GM18861 (cell line): ENCODE measurements around the gene MAPK1IP1L.
A peak's percentile ranks its signal among the peaks of the same experiment; 100 is the strongest.
"Not testable (repeated sequence)": the region's sequence is repeated elsewhere in the genome, so short reads cannot be mapped to it uniquely, and the experiment has no call there.

Experiments used
- ATAC-seq: cut with Tn5 transposase; IDR thresholded peaks from one replicate; pipeline ENCODE4 v1.9.1; 2021; ENCODE audit not compliant: unreplicated experiment

The MAPK1IP1L gene

DNA sequence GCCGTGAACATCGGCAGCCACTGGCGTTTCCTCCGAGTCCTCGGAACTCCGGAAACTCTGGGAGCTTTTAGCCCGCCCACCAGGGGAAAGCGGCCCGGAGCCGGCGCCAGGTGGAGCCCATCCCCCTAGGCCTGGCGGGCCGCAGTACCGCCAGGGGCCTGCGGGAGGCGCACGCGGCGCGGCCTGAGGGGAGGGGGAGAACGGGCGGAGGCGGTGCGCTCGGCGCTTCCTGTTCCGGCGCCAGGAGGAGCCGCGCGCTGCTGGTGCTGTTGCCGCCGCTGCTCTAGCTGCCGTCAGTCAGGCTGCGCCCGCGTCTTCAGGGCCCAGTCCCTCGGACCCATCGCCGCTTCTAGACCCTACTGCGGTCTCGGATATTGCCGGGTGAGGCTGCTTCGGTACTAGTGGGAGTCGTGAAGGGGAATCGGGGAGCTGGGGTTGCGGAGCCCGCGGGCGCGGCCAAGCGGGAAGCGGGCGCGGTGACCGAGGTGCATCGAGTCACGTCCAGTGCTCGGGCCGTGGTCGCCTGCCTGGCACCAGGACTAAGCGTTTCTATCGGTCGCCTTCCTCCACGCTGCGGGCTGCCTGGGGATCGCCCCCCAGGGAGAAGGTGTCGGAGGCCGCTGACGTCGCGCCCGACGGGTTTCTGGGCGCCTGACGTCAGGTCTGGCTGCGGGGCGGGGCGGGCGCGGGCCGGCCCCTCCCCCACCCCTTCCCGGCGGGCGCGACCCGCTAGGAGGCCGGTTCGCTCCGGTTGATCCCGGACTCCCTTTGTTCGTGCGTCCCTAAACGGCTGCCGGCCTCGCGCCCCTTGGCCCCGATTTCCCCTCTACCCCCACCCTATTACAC is at the start of gene MAPK1IP1L:
MAPK1IP1L (plus strand) TSS at position 225 of the 846 bp plus-strand sequence. CDS start 10,037 bp downstream, outside the sequence.
- peak; percentile 81 for ATAC-seq

DNA sequence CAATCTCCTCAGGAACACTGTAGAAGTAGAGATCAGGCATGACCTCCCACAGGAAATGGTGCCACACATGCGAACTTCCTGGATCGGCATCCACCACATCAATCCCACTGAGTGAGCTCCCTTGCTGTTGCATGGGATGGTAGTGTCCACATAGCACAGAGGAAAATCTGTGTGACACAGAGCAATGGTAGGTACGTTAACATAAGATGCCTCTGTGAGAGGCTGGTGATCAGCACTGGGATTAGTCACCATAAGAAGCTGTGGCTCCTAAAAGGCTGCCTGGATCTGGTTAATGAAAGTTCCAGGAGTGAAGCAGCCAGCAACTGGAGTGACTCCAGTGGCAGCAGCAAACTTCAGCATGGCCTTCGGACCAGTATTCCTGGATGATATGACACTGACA is 46.4 kb upstream of the MAPK1IP1L start:
- no peak for ATAC-seq

DNA sequence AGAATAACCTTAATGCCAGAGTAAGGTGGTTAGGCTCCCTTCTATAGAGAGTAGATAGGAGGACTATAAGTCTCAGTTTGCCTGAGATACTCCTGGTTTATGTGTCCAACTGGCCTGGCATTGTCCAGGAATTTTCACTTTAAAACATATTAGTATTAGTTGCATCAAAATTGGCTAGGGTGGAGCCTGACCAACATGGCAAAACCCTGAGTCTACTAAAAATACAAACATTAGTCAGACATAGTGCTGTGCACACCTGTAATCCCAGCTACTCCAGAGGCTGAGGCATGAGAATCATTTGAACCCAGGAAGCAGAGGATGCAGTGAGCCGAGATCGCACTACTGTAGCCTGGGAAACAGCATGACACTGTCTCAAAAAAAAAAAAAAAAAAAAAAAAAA is 36.4 kb upstream of the MAPK1IP1L start:
- no peak for ATAC-seq

DNA sequence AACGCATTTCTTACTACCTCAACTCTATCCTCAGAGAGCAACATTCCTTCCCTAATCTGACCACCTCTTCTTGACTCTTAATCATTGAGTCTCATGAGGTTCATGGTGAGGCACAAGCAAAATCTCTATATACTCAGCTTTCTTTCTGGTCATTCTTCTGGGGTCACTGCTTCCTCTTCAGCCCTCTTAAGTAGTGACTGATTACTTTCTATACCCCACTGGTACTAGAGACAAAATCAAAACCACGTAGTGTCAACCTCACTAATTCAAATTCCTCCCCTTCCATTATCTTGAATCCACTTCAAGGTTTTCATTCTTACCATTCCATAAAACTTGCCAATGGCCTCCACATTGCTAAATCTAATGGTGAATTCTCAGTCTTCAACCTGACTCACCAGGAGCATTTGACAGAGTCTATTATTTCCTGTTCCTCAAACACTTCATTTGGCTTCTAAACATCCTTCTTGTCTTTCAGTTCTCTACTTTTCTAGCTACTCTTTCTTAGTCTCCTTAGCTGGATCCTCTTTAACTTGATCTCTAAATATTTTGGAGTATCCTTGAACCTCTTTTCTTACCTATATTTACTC is 31.4 kb upstream of the MAPK1IP1L start:
- no peak for ATAC-seq

DNA sequence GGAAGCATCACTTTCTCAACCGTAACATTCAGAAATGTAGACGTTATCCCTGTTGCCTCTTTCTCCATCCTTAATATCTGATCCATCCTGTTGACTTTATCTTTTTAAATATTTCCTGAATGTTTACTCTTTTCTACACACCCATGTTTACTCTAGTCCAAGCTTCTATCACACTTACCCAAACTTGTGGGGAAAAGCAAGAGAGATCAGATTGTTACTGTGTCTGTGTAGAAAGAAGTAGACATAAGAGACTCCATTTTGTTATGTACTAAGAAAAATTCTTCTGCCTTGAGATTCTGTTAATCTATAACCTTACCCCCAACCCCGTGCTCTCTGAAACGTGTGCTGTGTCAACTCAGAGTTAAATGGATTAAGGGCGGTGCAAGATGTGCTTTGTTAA is 27.1 kb upstream of the MAPK1IP1L start:
- ATAC-seq: not testable (repeated sequence)

DNA sequence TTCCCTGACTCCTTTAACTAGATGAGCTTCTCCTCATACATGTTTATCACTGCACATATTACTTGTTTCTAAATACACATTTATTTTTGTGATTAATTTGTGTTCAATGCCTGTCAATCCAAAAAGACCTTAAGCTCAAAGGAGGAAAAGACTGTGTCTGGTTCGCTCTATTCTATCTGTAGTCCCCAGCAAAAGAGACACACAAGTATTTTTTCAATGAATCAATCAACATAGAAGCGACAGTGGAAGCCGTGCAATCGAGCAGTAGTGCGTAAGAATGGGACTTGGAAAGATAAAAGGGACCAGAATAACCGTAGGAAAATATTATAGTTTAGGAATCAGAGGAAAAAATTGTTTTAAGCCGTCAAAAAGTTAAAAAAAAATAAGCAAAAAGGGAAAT is 25.5 kb upstream of the MAPK1IP1L start:
- ATAC-seq: no peak

DNA sequence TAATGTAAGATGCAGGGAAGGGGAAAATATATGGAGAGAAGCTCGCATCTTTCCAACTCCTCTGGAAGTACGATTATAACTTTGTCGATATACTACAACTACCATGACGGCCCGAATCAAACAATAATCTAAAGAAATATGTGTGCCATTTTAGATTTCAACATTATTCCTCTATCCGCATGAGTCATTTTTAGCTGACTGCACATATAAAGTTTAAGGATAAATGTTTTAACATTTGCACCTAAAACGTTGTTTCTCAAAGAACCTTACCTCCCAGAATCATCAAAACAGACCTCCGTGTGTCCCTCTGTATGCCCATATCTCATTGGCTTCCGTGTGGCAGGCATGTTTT is 25.0 kb upstream of the MAPK1IP1L start:
- no peak for ATAC-seq

DNA sequence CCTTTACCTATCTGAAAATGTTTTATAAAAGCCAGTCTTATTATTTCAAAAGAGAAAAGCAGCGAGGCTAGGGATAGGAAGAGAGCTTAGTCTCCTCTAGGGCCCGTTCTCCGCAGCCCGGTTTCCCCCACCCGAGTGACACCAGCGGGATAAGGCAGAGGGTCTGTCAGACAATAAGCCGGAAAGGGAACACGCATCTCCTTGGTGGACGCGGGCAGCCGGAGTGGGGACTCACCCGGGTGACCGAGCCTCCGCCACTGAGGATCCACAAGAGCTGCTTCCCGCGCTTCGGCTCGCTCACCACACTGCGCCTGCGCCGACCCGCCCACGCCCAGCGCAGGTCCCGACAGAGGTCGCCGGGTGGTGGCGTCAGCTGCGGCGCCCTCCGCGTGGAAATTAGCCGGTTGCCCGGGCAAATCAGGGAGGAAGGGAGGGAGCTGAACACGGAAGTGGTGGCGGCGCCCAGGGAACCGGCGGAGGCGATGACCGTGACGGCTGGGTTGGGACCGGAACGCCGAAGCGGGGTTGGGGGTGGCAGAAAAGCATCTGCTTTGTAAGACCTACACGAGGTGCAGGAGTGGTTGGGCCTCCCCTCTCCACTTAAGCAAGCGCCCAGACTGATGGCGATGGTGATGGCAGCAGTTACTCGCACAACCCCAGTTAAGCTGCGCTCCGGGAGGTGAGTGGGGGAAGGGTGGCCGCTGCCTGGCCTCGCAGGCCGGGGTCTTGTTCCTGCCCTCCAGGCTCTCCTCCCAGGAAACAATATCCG is 24.5 kb upstream of the MAPK1IP1L start, which contains the start of the genes SOCS4 and WDHD1:
SOCS4 (plus strand) TSS at position 444 of the 769 bp plus-strand sequence. CDS start 15,806 bp downstream, outside the sequence.
WDHD1 (minus strand) TSS at position 307 of the 769 bp plus-strand sequence. CDS start 312 bp downstream, outside the sequence.
- peak; percentile 72 for ATAC-seq

DNA sequence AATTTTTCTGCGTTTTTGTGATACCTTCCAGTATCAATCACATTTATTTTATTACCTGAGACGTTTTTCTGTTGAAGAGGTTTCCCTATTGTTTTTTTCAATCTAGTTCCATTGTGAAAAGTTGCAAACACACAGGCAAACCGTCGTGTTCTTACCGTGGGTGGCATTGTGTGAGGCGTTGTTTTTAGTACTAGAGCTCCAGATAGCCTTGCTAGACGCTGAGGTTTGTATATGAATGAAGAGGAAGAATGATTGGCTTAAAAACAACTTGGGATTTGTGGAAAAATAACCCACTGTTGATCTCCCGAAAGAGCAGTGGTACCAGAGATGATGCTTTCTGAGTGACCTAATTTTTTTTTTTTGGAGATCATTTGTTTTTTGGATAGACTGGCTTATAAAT is 23.4 kb upstream of the MAPK1IP1L start:
- ATAC-seq: no peak

DNA sequence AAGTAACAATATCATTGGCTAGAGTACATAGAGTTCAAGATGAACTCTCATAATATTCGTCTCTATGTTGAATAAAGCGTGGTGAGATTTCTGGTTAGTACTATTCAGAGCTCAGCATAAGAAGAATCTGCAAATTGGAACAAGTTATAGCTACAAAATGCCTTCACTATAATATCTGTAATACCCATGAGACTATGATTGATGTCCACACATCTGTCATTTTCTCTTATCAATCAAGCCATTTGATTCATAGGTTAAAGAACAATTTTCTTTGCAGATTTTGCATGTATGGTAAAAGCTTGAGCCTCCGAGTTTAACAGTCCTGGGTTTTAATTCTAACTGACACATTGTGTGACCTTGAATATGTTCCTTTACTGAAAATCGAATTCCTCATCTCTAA is 23.0 kb upstream of the MAPK1IP1L start:
- no peak for ATAC-seq

DNA sequence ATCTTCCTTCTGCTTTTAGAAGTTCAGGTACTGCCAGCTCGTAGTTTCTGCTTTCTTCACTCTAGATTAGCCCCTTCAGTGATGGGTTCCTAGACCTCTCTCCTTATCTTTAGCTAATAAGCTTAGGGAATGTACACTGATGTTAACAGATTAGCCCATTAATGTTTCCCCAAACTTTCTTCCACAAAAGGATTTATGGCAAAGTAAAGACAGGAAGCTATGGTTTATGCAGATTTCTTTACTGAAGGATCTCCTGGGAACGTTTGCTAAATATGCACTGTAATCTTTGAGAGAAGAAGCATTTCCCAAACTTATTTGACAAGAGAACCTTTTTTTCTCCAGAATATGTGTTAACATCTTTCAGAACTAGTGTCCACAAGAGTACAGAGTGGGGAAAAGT is 20.3 kb upstream of the MAPK1IP1L start:
- no peak for ATAC-seq

DNA sequence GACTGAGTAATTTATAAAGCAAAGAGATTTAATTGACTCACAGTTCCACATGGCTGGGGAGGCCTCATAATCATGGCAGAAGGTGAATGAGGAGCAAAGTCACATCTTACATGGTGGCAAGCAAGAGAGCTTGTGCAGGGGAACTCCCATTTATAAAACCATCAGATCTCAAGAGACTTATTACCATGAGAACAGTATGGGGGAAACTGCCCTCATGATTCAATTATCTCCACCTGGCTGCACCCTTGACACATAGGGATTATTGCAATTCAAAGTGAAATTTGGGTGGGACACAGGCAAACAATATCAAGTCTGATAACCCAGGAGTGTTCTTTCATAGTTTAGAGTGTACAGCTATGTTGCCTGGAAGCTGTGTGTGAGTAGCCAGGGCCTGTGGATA is 13.5 kb upstream of the MAPK1IP1L start:
- not testable (repeated sequence) for ATAC-seq

DNA sequence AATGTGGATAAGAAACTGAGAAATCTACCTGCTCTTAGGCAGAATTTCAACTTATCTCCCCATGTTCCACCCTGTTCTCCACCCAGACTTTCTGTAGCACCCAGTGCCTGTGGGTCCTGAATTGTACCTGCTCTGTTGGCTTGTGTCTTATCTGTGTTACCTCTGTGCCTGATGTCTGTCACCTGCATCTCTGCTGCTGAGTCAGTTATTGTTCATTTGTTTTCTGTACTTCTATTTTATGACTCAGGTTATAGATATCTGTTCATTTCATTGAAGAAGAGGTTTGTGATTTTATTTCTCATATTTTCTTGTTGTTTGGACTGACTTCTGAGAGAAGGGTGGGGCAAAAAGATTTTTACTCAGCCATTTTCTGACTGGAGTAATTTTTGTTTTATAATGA is 12.7 kb upstream of the MAPK1IP1L start:
- no peak for ATAC-seq

DNA sequence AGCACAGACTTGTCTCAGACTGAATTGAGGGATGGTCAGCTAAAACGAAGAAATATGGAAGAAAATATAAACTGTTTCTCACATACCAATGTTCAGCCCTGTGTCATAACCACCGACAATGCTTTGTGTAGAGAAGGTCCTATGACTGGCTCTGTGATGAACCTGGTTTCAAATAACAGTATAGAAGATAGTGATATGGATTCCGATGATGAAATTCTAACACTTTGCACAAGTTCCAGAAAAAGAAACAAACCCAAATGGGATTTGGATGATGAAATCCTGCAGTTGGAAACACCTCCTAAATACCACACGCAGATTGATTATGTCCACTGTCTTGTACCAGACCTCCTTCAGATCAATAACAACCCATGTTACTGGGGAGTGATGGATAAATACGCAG is 7.9 kb upstream of the MAPK1IP1L start:
- ATAC-seq: no peak

DNA sequence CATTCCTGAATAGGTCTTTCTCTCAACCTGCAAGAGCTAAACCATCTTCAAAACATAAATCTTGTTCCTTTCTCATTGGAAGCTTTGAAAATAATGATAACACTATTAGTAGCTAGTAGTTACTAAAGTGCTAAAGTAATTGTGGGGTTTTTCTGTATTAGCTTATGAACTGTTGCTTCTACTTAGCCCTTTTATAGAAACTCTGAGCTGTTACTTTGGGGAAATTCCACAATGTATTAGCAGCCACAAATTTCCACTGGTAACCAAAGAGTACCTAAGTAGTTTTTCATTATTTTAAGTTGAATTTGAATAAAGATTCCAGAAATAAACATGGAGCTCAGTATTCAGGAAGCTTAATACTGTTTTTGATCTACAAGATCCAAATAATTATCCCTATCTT is 6.4 kb upstream of the MAPK1IP1L start:
- no peak for ATAC-seq

DNA sequence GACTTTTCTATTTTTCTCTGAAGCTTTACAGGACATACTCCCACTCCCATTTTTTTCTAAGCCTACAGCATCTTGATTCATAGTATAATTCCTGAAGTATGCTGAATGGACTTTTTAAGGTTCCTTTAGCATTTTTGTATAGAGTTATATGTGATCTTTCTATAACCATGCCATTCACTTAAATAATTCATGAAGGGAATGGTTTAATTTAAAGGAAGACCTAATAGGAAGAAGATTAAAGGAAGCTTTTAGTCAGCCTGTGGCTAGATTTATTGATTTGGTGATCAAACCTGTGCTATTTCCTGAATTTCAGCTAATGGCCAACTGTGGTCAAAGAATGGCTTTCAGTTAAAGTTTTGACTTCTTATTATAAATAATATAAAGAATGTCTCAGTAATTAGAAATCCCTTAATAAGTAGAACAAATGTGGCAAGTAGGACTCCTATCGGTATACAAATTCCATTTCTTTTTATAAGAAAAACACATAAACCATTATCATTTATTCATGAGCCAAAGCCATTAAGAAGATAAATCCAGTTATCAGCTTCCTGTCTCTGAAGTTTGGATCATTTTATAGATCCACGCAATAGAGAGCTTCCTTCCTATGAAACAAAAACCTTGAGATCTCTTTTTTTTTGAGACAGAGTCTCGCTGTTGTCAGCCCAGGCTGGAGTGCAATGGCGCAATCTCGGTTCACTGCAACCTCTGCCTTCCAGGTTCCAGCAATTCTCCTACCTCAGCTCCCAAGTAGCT is 4.0 kb upstream of the MAPK1IP1L start:
- ATAC-seq: no peak

DNA sequence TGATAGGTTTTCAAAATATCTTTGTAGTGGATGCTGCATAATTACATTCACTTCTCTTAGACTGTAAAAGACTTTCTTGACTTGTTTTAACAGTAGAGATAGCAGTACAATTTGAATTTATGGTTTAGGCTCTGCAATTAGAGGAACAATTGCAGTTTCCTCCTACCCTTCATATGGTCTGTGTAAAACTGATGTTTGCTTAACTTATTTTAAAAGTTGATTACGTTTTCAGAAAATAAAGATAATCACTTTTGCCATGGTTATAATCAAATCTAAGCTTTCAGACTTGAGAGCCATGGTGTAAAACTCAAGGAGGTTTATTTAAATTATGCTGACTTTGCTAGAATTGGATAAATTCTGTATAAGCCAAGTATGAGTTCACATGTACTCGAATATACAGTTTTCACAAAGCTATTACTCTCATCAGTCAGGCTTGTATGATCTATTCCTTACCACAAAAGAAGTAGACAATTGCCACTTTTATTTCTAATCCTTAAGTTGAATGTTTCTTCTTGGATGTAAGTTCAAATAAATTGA is 2.5 kb upstream of the MAPK1IP1L start:
- ATAC-seq: no peak

DNA sequence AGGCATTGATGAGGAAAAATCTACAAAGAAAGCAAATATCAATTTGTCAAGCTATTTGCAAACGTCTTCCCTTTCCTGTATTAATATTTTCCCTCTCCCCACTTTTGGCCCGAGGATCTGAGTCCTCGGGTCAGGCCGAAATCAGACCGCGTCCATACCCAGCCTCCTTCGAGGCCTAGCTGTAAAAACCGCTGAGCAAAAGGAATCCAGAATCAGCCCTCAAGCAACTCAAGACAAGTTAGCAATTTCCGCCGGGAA is 353 bp upstream of the MAPK1IP1L start:
- ATAC-seq: peak; percentile 26

DNA sequence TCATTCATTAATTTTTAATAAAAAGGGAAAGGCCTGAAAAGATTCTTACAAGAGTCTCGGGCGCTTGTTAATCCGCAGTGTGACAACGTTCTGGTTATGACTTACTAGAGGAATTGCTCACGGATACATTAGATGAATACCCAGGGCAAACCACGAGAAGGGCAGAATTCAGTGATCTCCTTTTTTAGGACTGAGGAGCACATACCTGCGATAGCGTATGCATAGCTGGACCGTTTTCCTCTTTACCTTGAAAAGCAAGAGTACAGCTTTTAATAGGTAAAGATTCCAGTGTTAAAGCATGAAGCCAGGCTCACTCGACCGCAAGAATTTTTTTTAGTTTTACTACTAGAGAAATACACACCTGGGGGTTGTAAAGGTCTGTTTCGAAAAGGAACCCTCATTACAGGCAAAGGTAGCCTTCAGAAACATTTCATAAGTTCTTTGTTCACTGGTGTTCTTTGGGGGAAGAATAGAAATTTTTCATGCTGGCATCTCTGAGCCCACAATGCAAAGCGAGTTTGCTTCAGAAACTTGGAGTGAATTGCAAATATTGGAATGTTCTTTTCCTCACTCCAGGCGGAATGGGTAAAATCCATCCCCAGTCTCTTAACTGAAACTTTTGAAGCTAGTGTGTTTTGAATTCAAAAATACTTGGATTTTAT is 953 bp downstream of the MAPK1IP1L start:
- peak; percentile 10 for ATAC-seq

DNA sequence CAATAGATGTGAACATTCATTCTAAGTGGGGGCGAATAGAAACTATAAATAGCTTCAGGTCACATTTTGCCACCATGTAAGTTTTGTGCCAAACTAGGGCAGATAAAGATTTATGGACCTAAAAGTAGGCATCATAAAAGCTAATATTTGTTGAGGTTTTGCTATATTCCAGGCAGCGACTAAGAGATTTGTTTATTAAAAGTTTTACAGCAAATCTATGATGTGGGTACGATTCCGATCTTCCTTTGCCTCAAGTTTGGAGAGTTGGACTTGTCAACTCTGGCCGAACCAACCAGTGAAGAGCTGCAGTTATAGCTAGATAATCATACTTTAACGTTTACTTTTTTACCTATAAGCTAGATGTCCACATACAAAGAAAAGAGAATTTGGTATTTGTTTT is 1.6 kb downstream of the MAPK1IP1L start:
- ATAC-seq: no peak
